ENCODE results near the gene FXYD2.
"Not testable (repeated sequence)": the region's sequence is repeated elsewhere in the genome, so short reads cannot be mapped to it uniquely, and the experiment has no call there.

FXYD2 gene

GRCh38 chr11:117822074-117823033 is 2.2 kb downstream of the FXYD2 start:
- H3K27me3 Mint-ChIP-seq, result no peaks in the 10 kb centered on the region
- H3K4me1 Mint-ChIP-seq (ENCODE audit: low read depth), result peaks cover 65% of the 10 kb centered on the region
- no peaks in the 10 kb centered on the region for H3K9me3 Mint-ChIP-seq (ENCODE audit: low read depth)
- H3K4me3 Mint-ChIP-seq, result peak overlapping the region; percentile 61
- H3K27ac Mint-ChIP-seq, result peak overlapping the region; percentile 84
- H3K36me3 Mint-ChIP-seq, result no peaks in the 10 kb centered on the region

GRCh38 chr11:117821431-117821830 is 3.1 kb downstream of the FXYD2 start:
- Mint-ChIP-seq H3K4me1 (ENCODE audit: low read depth) (peaks cover 67% of the 10 kb centered on the region), H3K4me3 (no peak overlapping the region), H3K27ac (peak overlapping the region; percentile 84), H3K9me3 (ENCODE audit: low read depth) (no peaks in the 10 kb centered on the region), H3K36me3 (no peaks in the 10 kb centered on the region), H3K27me3 (no peaks in the 10 kb centered on the region)

GRCh38 chr11:117820516-117820915 is 4.0 kb downstream of the FXYD2 start:
- Mint-ChIP-seq H3K4me3 (no peak overlapping the region), H3K27me3 (no peaks in the 10 kb centered on the region), H3K36me3 (no peaks in the 10 kb centered on the region), H3K27ac (no peak overlapping the region), H3K4me1 (ENCODE audit: low read depth) (peaks cover 69% of the 10 kb centered on the region), H3K9me3 (ENCODE audit: low read depth) (no peaks in the 10 kb centered on the region)

- no peaks in the 10 kb centered on the region for H3K27me3 Mint-ChIP-seq
- no peaks in the 10 kb centered on the region for H3K9me3 Mint-ChIP-seq (ENCODE audit: low read depth)
- no peaks in the 10 kb centered on the region for H3K36me3 Mint-ChIP-seq
- H3K4me1 Mint-ChIP-seq (ENCODE audit: low read depth), result peaks cover 69% of the 10 kb centered on the region
- no peak overlapping the region for H3K4me3 Mint-ChIP-seq
- H3K27ac Mint-ChIP-seq, result peak overlapping the region; percentile 47
These were observed 4.5 kb downstream of the FXYD2 start for GRCh38 chr11:117820071-117820470.

- Mint-ChIP-seq H3K9me3 (ENCODE audit: low read depth) (no peaks in the 10 kb centered on the region), H3K4me1 (ENCODE audit: low read depth) (peaks cover 69% of the 10 kb centered on the region), H3K27me3 (no peaks in the 10 kb centered on the region), H3K4me3 (no peak overlapping the region), H3K36me3 (no peaks in the 10 kb centered on the region), H3K27ac (peak overlapping the region; percentile 94)
These were observed 5.2 kb downstream of the FXYD2 start for GRCh38 chr11:117819096-117820040.

GRCh38 chr11:117818041-117818873 is 6.3 kb downstream of the FXYD2 start:
- peaks cover 68% of the 10 kb centered on the region for H3K4me1 Mint-ChIP-seq (ENCODE audit: low read depth)
- H3K4me3 Mint-ChIP-seq, result peak overlapping the region; percentile 58
- no peaks in the 10 kb centered on the region for H3K27me3 Mint-ChIP-seq

DNA sequence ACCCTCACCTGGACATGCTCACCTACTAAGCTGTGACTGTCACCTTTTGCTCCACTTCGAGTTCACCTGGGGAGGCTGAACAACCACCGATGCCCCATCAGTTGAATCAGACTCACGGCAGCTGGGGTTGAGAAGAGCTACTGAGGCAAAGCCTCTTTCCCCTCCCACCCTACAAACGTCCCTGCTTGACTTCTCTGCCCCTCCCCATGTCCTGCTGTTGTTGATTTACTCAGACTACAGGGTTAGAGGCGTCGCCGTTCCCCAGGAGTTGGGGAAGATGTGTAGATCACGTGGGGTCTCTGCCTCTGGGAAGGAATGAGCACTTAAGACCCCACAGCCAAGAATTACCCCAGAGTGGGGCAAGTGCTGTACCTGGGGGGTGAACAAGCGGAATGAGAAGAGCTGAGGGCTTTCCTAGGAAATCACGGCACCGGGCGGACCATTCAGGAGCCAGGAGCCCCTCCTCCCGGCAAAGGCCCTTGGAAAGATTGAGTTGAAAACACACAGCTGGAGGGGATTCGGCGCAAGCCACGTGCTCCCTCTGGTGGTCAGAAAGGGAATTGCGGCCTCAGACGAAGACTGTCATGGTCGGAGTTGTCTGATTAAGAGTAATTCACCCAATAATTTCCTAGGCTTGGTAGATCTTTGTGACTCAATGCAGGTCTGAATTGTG is 7.0 kb downstream of the FXYD2 start:
- peak overlapping the region; percentile 58 for H3K4me3 Mint-ChIP-seq
- H3K4me1 Mint-ChIP-seq (ENCODE audit: low read depth), result peaks cover 64% of the 10 kb centered on the region
- peak overlapping the region; percentile 94 for H3K27ac Mint-ChIP-seq
- no peaks in the 10 kb centered on the region for H3K9me3 Mint-ChIP-seq (ENCODE audit: low read depth)
- H3K36me3 Mint-ChIP-seq, result no peaks in the 10 kb centered on the region
- H3K27me3 Mint-ChIP-seq, result no peaks in the 10 kb centered on the region

More at GRCh38 chr11:117818041-117818873, 6.3 kb downstream of the FXYD2 start:
- Mint-ChIP-seq H3K36me3 (no peaks in the 10 kb centered on the region), H3K9me3 (ENCODE audit: low read depth) (no peaks in the 10 kb centered on the region), H3K27ac (peak overlapping the region; percentile 94)

DNA sequence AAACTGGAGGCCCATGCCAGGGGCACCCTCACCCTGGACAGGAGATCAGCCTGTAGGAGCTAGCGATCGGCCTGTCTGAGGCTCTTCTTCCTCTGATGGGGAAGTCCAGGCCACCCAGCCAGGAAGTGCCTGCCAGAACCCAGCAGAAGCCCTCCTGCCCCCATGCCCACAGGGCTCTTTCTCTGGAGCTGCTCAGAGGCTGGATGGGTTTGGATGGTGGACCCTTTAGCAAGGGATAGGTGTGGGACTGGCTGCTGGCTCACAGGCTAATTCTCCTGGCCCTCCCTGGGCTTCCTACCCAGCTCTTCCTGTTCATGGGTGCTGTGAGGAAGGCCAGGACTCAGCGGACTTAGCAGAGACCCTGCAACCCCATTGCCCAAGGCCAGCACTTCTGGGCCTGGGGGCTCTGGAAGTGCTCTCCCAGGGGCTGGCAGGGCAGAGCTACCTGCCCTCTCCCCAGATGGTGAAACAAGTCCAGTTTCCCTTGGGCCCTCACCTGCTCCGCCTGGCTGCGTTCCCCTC is 7.6 kb downstream of the FXYD2 start:
- Mint-ChIP-seq H3K4me3 (peak overlapping the region; percentile 58), H3K36me3 (no peaks in the 10 kb centered on the region), H3K27me3 (no peaks in the 10 kb centered on the region), H3K4me1 (ENCODE audit: low read depth) (peaks cover 59% of the 10 kb centered on the region), H3K9me3 (ENCODE audit: low read depth) (no peaks in the 10 kb centered on the region), H3K27ac (peak overlapping the region; percentile 94)

GRCh38 chr11:117816151-117816741 is 8.3 kb downstream of the FXYD2 start:
- peaks cover 55% of the 10 kb centered on the region for H3K4me1 Mint-ChIP-seq (ENCODE audit: low read depth)
- peak overlapping the region; percentile 44 for H3K4me3 Mint-ChIP-seq
- H3K9me3 Mint-ChIP-seq (ENCODE audit: low read depth), result no peaks in the 10 kb centered on the region
- peak overlapping the region; percentile 94 for H3K27ac Mint-ChIP-seq
- no peaks in the 10 kb centered on the region for H3K27me3 Mint-ChIP-seq
- no peaks in the 10 kb centered on the region for H3K36me3 Mint-ChIP-seq

DNA sequence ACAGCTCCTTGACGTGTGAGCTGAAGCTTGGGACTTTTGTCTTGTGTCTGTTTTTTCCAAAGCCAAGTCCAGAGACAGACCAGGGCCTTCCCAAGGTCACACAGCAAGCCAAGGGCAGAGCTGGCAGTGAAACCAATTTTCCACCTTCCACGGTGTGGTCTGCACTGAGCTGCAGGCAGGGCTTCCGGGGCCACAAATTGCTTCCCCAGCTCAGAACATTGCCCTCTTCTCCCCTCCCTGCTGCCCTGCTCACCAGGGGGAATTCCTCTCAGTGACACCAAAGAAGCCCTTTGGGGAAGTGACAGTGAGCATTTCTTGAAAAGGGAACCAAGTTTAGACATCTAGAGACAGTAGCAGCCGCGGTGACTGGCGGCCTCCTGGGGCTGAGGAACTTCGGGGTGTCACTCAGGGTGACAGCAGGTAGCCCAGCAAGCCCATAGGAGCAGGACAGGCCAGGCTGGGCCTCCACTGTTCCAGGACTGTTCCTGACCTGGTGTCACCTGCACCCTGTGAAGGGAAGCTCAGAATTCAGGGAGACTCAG is 9.2 kb downstream of the FXYD2 start:
- Mint-ChIP-seq H3K27ac (peak overlapping the region; percentile 94), H3K9me3 (ENCODE audit: low read depth) (no peaks in the 10 kb centered on the region)

DNA sequence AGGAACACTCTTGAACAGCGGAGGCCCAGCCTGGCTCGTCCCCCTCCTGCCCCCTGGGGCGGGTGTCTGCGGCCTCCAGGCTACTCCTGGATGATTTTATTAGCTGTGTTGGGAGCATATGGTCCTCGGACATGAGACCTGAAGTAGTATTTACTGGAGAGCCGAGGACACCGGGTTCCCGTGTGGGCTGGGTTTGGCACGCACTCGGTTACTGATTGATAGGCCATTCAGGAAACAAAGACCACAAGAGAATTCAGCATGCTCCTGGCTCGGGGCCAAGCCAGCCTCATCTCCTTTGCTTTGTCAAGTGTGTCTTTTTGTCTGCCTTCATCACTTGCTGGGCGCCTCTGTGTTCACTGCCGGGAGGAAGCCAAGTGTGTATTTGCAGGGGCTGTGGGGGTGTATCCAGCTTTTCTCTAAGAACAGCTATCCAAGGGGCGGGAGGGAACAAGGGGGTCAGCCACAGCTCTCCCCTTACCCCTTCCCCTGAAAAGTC is 9.7 kb downstream of the FXYD2 start:
- peaks cover 55% of the 10 kb centered on the region for H3K4me1 Mint-ChIP-seq (ENCODE audit: low read depth)
- no peaks in the 10 kb centered on the region for H3K9me3 Mint-ChIP-seq (ENCODE audit: low read depth)
- H3K27me3 Mint-ChIP-seq, result no peaks in the 10 kb centered on the region
- H3K27ac Mint-ChIP-seq, result peak overlapping the region; percentile 94
- no peaks in the 10 kb centered on the region for H3K36me3 Mint-ChIP-seq
- peak overlapping the region; percentile 78 for H3K4me3 Mint-ChIP-seq

More for the DNA sequence above, 9.2 kb downstream of the FXYD2 start:
- Mint-ChIP-seq H3K27me3 (no peaks in the 10 kb centered on the region), H3K36me3 (no peaks in the 10 kb centered on the region), H3K4me1 (ENCODE audit: low read depth) (peaks cover 54% of the 10 kb centered on the region), H3K4me3 (peak overlapping the region; percentile 78)

- H3K27me3 Mint-ChIP-seq, result no peaks in the 10 kb centered on the region
- peak overlapping the region; percentile 94 for H3K27ac Mint-ChIP-seq
- no peaks in the 10 kb centered on the region for H3K36me3 Mint-ChIP-seq
- H3K4me3 Mint-ChIP-seq, result peak overlapping the region; percentile 78
- no peaks in the 10 kb centered on the region for H3K9me3 Mint-ChIP-seq (ENCODE audit: low read depth)
- peaks cover 58% of the 10 kb centered on the region for H3K4me1 Mint-ChIP-seq (ENCODE audit: low read depth)
These were observed 10.3 kb downstream of the FXYD2 start for GRCh38 chr11:117814204-117814765.

- H3K9me3 Mint-ChIP-seq (ENCODE audit: low read depth); H3K36me3 Mint-ChIP-seq; H3K27me3 Mint-ChIP-seq; H3K27ac Mint-ChIP-seq: not testable (repeated sequence)
- peak overlapping the region; percentile 17 for H3K4me3 Mint-ChIP-seq
- peaks cover 26% of the 10 kb centered on the region for H3K4me1 Mint-ChIP-seq (ENCODE audit: low read depth)
These were observed 14.5 kb downstream of the FXYD2 start for GRCh38 chr11:117810056-117810451.
